ENCODE measurements around the gene LRRC8B. TPM values are rescaled to one million over a fixed set of nuclear protein-coding genes. Genes with fewer than 3 reads are reported as not detected.

LRRC8B gene
- total and polyA plus RNA-seq, 2 of the 13 experiments (the other 11 are each of a cell fraction or from before 2014, with no cell fraction given), result 4.9 to 7.6 TPM

DNA sequence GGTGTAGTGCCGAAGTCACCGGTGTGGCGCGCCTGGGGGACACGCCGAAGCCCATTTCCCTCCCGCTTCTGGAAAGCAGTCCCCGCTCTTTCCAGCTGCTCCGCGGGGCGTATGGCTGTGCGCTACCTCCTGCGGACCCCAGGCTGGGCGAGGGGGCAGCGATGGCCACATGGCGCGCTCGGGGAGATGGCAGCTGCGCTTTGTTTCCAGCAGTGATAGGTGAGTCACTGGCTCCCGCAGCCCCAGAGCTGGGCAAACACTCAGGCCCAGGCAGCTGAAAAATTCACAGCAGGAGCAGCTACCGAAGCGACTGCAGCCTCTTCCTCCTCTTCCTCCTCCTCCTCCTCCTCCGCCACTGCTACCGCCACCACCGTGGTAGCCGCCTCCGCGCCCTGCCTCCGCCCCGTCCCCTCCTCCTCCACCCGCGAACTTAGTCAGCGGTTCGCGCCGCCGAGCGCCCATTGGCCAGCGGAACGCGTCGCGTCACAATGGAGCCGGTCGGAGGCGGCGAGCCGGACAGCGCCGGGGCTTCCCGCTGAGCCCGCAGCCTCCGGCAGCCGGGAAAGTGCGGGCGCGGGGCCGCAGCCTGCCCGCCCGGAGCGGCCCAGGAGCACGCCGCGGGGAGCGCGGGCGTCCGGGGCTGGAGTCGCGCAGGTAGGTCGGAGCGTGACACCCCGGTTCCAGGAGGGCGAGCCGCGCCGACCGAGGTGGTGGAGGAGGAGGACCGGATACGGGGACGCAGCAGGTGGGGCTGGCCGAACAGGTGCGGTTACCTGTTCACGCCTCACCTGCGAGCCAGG lies at the start of gene LRRC8B (continued):
- TF ChIP-seq ZNF33A (CRISPR knock-in tag; IDR thresholded peaks at IDR 0.05; ENCODE audit: borderline replicate concordance), result no peak
- no peak for TF ChIP-seq NFATC3 (CRISPR knock-in tag; IDR thresholded peaks at IDR 0.05)
- TF ChIP-seq U2AF1 (optimal IDR thresholded peaks at IDR 0.05; ENCODE audit: low read depth, low read length), result peak; percentile 92
- no peak for TF ChIP-seq ELF1 (CRISPR knock-in tag; IDR thresholded peaks at IDR 0.05)
- TF ChIP-seq ZBTB25 (CRISPR knock-in tag; IDR thresholded peaks at IDR 0.05), result 0 out of 2 replicates have a peak, but pooled peaks have one; percentile 29
- TF ChIP-seq PHB2 (IDR thresholded peaks at IDR 0.05; ENCODE audit: partially characterized antibody), result no peak
- peak; percentile 69; the same call in 1 of the 2 replicates for TF ChIP-seq ZNF703 (CRISPR knock-in tag; IDR thresholded peaks at IDR 0.05; ENCODE audit: borderline replicate concordance)
- TF ChIP-seq PATZ1 (CRISPR knock-in tag; IDR thresholded peaks at IDR 0.05), result no peak
- no peak for TF ChIP-seq FLYWCH1 (CRISPR knock-in tag; IDR thresholded peaks at IDR 0.05)
- peak; percentile 38; the same call in 1 of the 2 replicates for TF ChIP-seq ETV6 (CRISPR knock-in tag; conservative IDR thresholded peaks at IDR 0.05)
- peak; percentile 83 for TF ChIP-seq ZNF546 (CRISPR knock-in tag; conservative IDR thresholded peaks at IDR 0.05)
- TF ChIP-seq BORCS8-MEF2B (CRISPR knock-in tag; IDR thresholded peaks at IDR 0.05), result no peak
- TF ChIP-seq ZNF333 (CRISPR knock-in tag; IDR thresholded peaks at IDR 0.05; ENCODE audit: borderline replicate concordance), result no peak
- 0 out of 2 replicates have a peak, but pooled peaks have one; percentile 40 for TF ChIP-seq ZBTB20 (CRISPR knock-in tag; IDR thresholded peaks at IDR 0.05; ENCODE audit: borderline replicate concordance, low read depth)
- TF ChIP-seq NCOA1 (CRISPR knock-in tag; IDR thresholded peaks at IDR 0.05), result no peak
- peak; percentile 46; the same call in 1 of the 2 replicates for TF ChIP-seq ZNF331 (CRISPR knock-in tag; IDR thresholded peaks at IDR 0.05)
- no peak for TF ChIP-seq ZNF530 (CRISPR knock-in tag; IDR thresholded peaks at IDR 0.05; ENCODE audit: low read depth)
- peak; percentile 81 for TF ChIP-seq MXD1 (CRISPR knock-in tag; IDR thresholded peaks at IDR 0.05)
- TF ChIP-seq POLR2A (IDR thresholded peaks at IDR 0.05; ENCODE audit: insufficient read depth in 1 of 2, low read depth in 2 of 2, low read length in 2 of 2), result peak; percentile 87 to 92
- no peak for TF ChIP-seq CENPT (CRISPR knock-in tag; IDR thresholded peaks at IDR 0.05; ENCODE audit: low read depth)
- TF ChIP-seq SOX6 (IDR thresholded peaks at IDR 0.05), result no peak
- peak; percentile 40; the same call in 1 of the 2 replicates for TF ChIP-seq SOX6 (CRISPR knock-in tag; IDR thresholded peaks at IDR 0.05)
- 0 out of 2 replicates have a peak, but pooled peaks have one; percentile 68 for TF ChIP-seq TERF1 (CRISPR knock-in tag; IDR thresholded peaks at IDR 0.05)
- peak; percentile 77; the same call in 1 of the 2 replicates for TF ChIP-seq ZNF772 (CRISPR knock-in tag; IDR thresholded peaks at IDR 0.05)
- no peak for TF ChIP-seq ZNF550 (CRISPR knock-in tag; IDR thresholded peaks at IDR 0.05; ENCODE audit: borderline replicate concordance)
- TF ChIP-seq ZNF20 (CRISPR knock-in tag; IDR thresholded peaks at IDR 0.05), result no peak
- TF ChIP-seq NFKB2 (CRISPR knock-in tag; IDR thresholded peaks at IDR 0.05; ENCODE audit: borderline replicate concordance), result no peak
